Thymus (tissue), 11 donors: ENCODE measurements around the gene MESD. TPM values are rescaled to one million over a fixed set of nuclear protein-coding genes. Genes with fewer than 3 reads are reported as not detected.

Source experiments
- DNase-seq, 9 donors: peaks; one replicate each; pipeline ENCODE4 v3.0.0-alpha.2; 2013; ENCODE audit warnings: low spot score in 9 of 9, low read depth in 6 of 9, missing footprints in 1 of 9
- H3K27ac ChIP-seq, 2 donors: one replicate each; pipeline ENCODE4 v1.5.1; 2013; ENCODE audit warnings: control low read depth in 1 of 2, low read depth in 1 of 2, low read length in 1 of 2, mild to moderate bottlenecking in 1 of 2, moderate library complexity in 1 of 2
- H3K27me3 ChIP-seq, 2 donors: one replicate each; pipeline ENCODE4 v1.5.1; 2013; ENCODE audit warnings: low read length in 1 of 2; ENCODE audit not compliant: control insufficient read depth in 2 of 2, insufficient read depth in 1 of 2
- H3K36me3 ChIP-seq, 2 donors: one replicate each; pipeline ENCODE4 v1.5.1; 2013; ENCODE audit warnings: low read length in 1 of 2, mild to moderate bottlenecking in 1 of 2, moderate library complexity in 1 of 2; ENCODE audit not compliant: control insufficient read depth in 2 of 2, insufficient read depth in 2 of 2
- H3K4me1 ChIP-seq, 2 donors: one replicate each; pipeline ENCODE4 v1.5.1; 2013; ENCODE audit warnings: low read length in 2 of 2; ENCODE audit not compliant: control insufficient read depth in 2 of 2, insufficient read depth in 2 of 2
- H3K4me3 ChIP-seq, 2 donors: one replicate each; pipeline ENCODE4 v1.5.1; 2013; ENCODE audit warnings: low read length in 2 of 2, control low read depth in 1 of 2, mild to moderate bottlenecking in 1 of 2
- H3K9me3 ChIP-seq, 2 donors: one replicate each; pipeline ENCODE4 v1.5.1; 2013; ENCODE audit warnings: low read length in 1 of 2, mild to moderate bottlenecking in 1 of 2; ENCODE audit not compliant: control insufficient read depth in 2 of 2, insufficient read depth in 1 of 2
- WGBS: extraction: QIAGEN DNeasy Blood & Tissue Kit; methylation state at CpG from one replicate; pipeline ENCODE4 v1.1.7; 2013; 5-methylcytosine and 5-hydroxymethylcytosine counted together
- polyA plus RNA-seq: library from polyadenylated mRNA; stranded (reverse); fragments of 200-250 nt; gene quantifications from one replicate; pipeline ENCODE4 v1.2.3, GENCODE V29; 2013
- total RNA-seq: library from RNA; stranded (reverse); fragments of 120-200 nt; gene quantifications from one replicate; pipeline ENCODE4 v1.2.4, GENCODE V29; 2013
- donor health status: healthy.

Gene MESD
- total and polyA plus RNA-seq, 2 donors = 20.5 to 24.5 TPM

- 82% methylated on average over 6 of the region's 6 CpGs for WGBS
- Histone ChIP-seq H3K9me3 (no peaks in the 10 kb centered on the region), H3K27me3 (no peaks in the 10 kb centered on the region), H3K4me1 (peaks cover 4 to 6% of the 10 kb centered on the region in 2 donors), H3K27ac (peak overlapping the region in 1 of 2 donors; percentile 11), H3K4me3 (no peak overlapping the region), H3K36me3 (peaks cover 6 to 9% of the 10 kb centered on the region in 2 donors)
- DNase-seq = no peak
Observed at GRCh38 chr15:81007428-81008064, 17.9 kb upstream of the MESD start.

GRCh38 chr15:81006124-81006523, 16.5 kb upstream of the MESD start:
- Histone ChIP-seq H3K4me1 (peaks cover 9 to 10% of the 10 kb centered on the region in 2 donors), H3K27me3 (no peaks in the 10 kb centered on the region), H3K9me3 (no peaks in the 10 kb centered on the region), H3K27ac (no peak overlapping the region), H3K36me3 (peaks cover 7 to 9% of the 10 kb centered on the region in 2 donors), H3K4me3 (no peak overlapping the region)
- DNase-seq = no peak
- WGBS = 98% methylated on average over 1 of the region's 1 CpG

- H3K27ac ChIP-seq = no peak overlapping the region
- H3K4me1 ChIP-seq = peaks cover 17% of the 10 kb centered on the region in 2 donors
- H3K4me3 ChIP-seq = no peak overlapping the region
- no peaks in the 10 kb centered on the region for H3K9me3 ChIP-seq
- DNase-seq = no peak
- no peaks in the 10 kb centered on the region for H3K27me3 ChIP-seq
- H3K36me3 ChIP-seq = peaks cover 7 to 9% of the 10 kb centered on the region in 2 donors
- 99% methylated on average over 19 of the region's 19 CpGs for WGBS
Observed at GRCh38 chr15:81003097-81003350, 13.4 kb upstream of the MESD start.

GRCh38 chr15:81002331-81003096, 12.9 kb upstream of the MESD start:
- 89% methylated on average over 89 of the region's 89 CpGs for WGBS
- DNase-seq = peak in 1 of 9 donors; percentile 13
- peaks cover 17% of the 10 kb centered on the region in 2 donors for H3K4me1 ChIP-seq

GRCh38 chr15:81002009-81002330, 12.4 kb upstream of the MESD start:
- DNase-seq = no peak
- peak overlapping the region in 1 of 2 donors; percentile 52 for H3K27ac ChIP-seq
- peaks cover 7 to 9% of the 10 kb centered on the region in 2 donors for H3K36me3 ChIP-seq
- H3K27me3 ChIP-seq = no peaks in the 10 kb centered on the region
- 14% methylated on average over 42 of the region's 42 CpGs for WGBS
- H3K4me3 ChIP-seq = peak overlapping the region; percentile 45 to 98
- no peaks in the 10 kb centered on the region for H3K9me3 ChIP-seq
- peaks cover 17% of the 10 kb centered on the region in 2 donors for H3K4me1 ChIP-seq

More at GRCh38 chr15:81002331-81003096, 12.9 kb upstream of the MESD start:
- peak overlapping the region in 1 of 2 donors; percentile 52 for H3K27ac ChIP-seq
- H3K9me3 ChIP-seq = no peaks in the 10 kb centered on the region
- peak overlapping the region; percentile 26 to 98 for H3K4me3 ChIP-seq
- H3K27me3 ChIP-seq = no peaks in the 10 kb centered on the region
- H3K36me3 ChIP-seq = peaks cover 7 to 9% of the 10 kb centered on the region in 2 donors

- WGBS = under 1% methylated on average over 110 of the region's 110 CpGs
- Histone ChIP-seq H3K4me1 (peaks cover 17% of the 10 kb centered on the region in 2 donors), H3K27me3 (no peaks in the 10 kb centered on the region), H3K9me3 (no peaks in the 10 kb centered on the region), H3K4me3 (peak overlapping the region; percentile 71 to 98), H3K36me3 (peaks cover 7 to 9% of the 10 kb centered on the region in 2 donors), H3K27ac (peak overlapping the region; percentile 79 to 98)
- peak in 3 of 9 donors; percentile 32 to 59 (median 33) for DNase-seq
Observed at GRCh38 chr15:81001152-81002008, 11.8 kb upstream of the MESD start.

GRCh38 chr15:81000624-81001151, 11.1 kb upstream of the MESD start, which contains the start of gene TLNRD1:
TSS of gene TLNRD1 (plus strand) at chr15:81000923. CDS start at chr15:81002272, 1,349 bp downstream.
- peaks cover 17% of the 10 kb centered on the region in 2 donors for H3K4me1 ChIP-seq
- H3K27me3 ChIP-seq = no peaks in the 10 kb centered on the region
- H3K9me3 ChIP-seq = no peaks in the 10 kb centered on the region
- WGBS = under 1% methylated on average over 66 of the region's 66 CpGs
- H3K27ac ChIP-seq = peak within 1 kb of the TSS; percentile 87 to 98
- H3K4me3 ChIP-seq = peak within 1 kb of the TSS; percentile 71 to 98
- peak; percentile 57 to 92 (median 71) for DNase-seq
- H3K36me3 ChIP-seq = peaks cover 7 to 8% of the 10 kb centered on the region in 2 donors

- peak overlapping the region; percentile 71 to 98 for H3K4me3 ChIP-seq
- no peaks in the 10 kb centered on the region for H3K27me3 ChIP-seq
- no peaks in the 10 kb centered on the region for H3K9me3 ChIP-seq
- H3K27ac ChIP-seq = peak overlapping the region; percentile 87 to 98
- H3K36me3 ChIP-seq = peaks cover 6 to 7% of the 10 kb centered on the region in 2 donors
- 2% methylated on average over 21 of the region's 21 CpGs for WGBS
- DNase-seq = no peak
- H3K4me1 ChIP-seq = peaks cover 17% of the 10 kb centered on the region in 2 donors
Observed at GRCh38 chr15:81000144-81000623, 10.6 kb upstream of the MESD start.
